IgD-negative memory B cell (primary cell): ENCODE results near the gene GBA3. TPM values are rescaled to one million over a fixed set of nuclear protein-coding genes. Genes with fewer than 3 reads are reported as not detected.

ENCODE experiments used
- H3K27ac Mint-ChIP-seq, 3 donors: one replicate each; pipeline ENCODE4 v1.8.0; 2020 to 2022; ENCODE audit warnings: mild to moderate bottlenecking in 3 of 3, mixed read lengths in 3 of 3, moderate library complexity in 1 of 3
- H3K27me3 Mint-ChIP-seq: one replicate; pipeline ENCODE4 v1.8.0; 2021; ENCODE audit warnings: mixed read lengths
- H3K36me3 Mint-ChIP-seq: one replicate; pipeline ENCODE4 v1.8.0; 2020; ENCODE audit warnings: mild to moderate bottlenecking, mixed read lengths
- H3K4me1 Mint-ChIP-seq, 3 donors: one replicate each; pipeline ENCODE4 v1.8.0; 2020 to 2022; ENCODE audit warnings: mixed read lengths in 3 of 3, mild to moderate bottlenecking in 1 of 3
- H3K4me3 Mint-ChIP-seq, 4 donors: one replicate each; pipeline ENCODE4 v1.8.0; 2020 to 2022; ENCODE audit warnings: mild to moderate bottlenecking in 4 of 4, mixed read lengths in 4 of 4, moderate library complexity in 3 of 4
- H3K9me3 Mint-ChIP-seq, 3 donors: one replicate each; pipeline ENCODE4 v1.8.0; 2020 to 2021; ENCODE audit warnings: mixed read lengths in 3 of 3, mild to moderate bottlenecking in 1 of 3
- polyA plus RNA-seq: library from polyadenylated mRNA; unstranded; fragments of 300-500 nt; fragmentation: Illumina TruSeq; gene quantifications from one replicate; pipeline ENCODE4 v1.2.3, GENCODE V29; 2021

Gene GBA3
- polyA plus RNA-seq, 1 donor from 2014 or later = not detected

DNA sequence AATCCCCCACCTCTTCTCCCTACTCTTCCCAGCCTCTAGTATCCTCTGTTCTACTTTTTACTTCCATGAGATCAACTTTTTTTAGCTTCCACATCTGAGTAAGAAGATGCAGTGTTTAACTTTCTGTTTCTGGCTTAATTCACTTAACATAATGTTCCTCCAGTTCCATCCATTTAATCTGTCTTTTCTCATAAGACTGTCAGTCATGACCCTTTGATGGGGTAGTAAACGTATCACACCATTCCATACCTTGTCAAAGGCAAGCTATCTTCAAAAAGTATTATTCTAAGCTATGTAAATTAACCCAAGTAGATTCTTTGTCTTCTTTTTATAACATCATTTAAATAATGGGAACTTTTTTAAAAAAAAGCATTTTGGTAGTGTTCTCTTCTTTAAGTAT is 15.0 kb upstream of the GBA3 start:
- Mint-ChIP-seq H3K4me3 (no peak overlapping the region), H3K36me3 (no peaks in the 10 kb centered on the region), H3K27me3 (no peaks in the 10 kb centered on the region), H3K4me1 (peaks cover 0 to 9% (median 4%) of the 10 kb centered on the region in 3 donors), H3K27ac (no peak overlapping the region), H3K9me3 (peaks cover 0 to 5% (median 0%) of the 10 kb centered on the region in 3 donors)

DNA sequence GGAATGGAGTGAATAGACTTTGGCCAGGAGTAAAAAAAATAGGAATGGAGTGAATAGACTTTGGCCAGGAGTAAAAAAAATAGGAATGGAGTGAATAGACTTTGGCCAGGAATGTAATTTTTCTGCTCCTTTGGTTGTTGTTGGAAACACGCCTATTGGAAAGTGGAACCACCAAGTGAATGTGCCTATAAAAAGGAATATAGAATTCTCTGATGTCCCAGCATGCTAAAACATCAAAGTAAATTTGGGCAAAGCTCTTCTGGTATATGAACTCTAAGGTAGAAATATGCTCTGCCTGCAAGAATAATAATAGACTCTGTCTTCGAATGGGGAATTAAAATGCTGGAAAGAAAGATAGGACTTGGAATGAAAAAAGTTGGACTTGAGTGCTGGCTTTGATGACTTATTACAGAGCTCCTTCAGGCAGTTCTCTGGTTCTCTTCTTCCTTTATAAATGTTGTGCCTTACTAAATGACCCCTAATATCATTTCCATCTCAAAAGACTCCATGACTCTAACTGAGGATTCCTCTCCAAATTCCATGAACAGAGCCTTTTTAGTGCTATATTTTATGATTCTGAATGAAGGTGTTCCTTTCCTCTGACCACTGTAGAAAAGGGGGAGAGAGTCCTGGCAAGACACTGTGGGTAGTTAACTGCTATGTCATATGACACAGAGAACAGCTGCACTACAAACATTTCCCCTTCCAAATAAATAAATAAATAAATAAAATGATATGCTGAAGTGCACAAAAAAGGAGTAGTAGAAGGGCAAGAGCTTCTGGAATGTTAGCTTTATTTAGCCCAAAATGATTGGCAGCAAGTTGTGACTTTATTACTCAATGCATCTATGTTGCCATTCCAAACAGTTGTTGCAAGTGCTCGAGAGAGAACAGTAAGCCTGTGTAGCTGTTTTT is 13.5 kb upstream of the GBA3 start:
- Mint-ChIP-seq H3K9me3 (no peaks in the 10 kb centered on the region), H3K27ac (no peak overlapping the region)

GRCh38 chr4:22680065-22680642 is 12.6 kb upstream of the GBA3 start:
- Mint-ChIP-seq H3K4me3 (no peak overlapping the region), H3K27me3 (no peaks in the 10 kb centered on the region), H3K36me3 (no peaks in the 10 kb centered on the region), H3K9me3 (no peaks in the 10 kb centered on the region), H3K4me1 (peaks cover 0 to 7% (median 0%) of the 10 kb centered on the region in 3 donors), H3K27ac (no peak overlapping the region)

More for the DNA sequence above, 13.5 kb upstream of the GBA3 start:
- Mint-ChIP-seq H3K4me3 (no peak overlapping the region), H3K27me3 (no peaks in the 10 kb centered on the region), H3K36me3 (no peaks in the 10 kb centered on the region), H3K4me1 (peaks cover 0 to 7% (median 0%) of the 10 kb centered on the region in 3 donors)

DNA sequence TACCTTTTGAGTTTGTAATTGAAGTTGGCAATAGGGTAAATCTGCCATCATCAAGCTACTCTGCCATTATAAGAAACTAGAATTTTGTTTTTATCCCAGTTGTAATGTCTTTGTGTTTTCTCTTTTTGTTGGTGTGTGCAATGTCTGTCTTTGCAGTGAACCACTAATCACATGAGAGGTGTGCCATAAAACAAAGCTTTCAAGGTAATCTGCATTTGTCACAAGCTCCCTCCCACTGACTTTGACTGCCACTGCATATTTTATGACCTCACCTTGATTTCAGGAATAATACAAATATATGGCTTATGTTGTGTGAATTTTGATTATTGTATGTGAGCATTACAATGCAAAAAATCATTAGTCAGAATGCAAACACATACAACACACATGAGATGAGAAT is 9.0 kb upstream of the GBA3 start:
- Mint-ChIP-seq H3K27me3 (no peaks in the 10 kb centered on the region), H3K4me3 (no peak overlapping the region), H3K36me3 (no peaks in the 10 kb centered on the region), H3K4me1 (no peaks in the 10 kb centered on the region), H3K27ac (no peak overlapping the region), H3K9me3 (no peaks in the 10 kb centered on the region)

DNA sequence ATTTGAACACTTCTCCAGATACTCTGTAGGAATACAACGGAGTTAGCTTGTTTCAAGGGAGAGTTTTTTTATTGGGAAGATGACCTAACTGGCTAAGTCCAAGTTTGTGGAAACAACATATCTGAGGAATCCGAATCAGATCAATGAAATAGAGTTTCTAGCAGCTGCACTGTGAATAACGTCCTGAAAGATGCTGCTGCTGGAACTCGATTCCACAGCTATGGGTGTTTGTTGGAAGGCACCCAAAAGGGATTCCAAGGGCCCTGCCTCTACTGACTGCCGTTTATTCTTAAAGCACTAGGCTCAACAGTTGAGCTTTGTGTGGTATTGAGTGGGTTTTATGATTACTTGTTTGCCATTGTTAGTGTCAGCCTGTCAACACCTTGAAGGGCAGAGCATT is 6.6 kb upstream of the GBA3 start:
- H3K27me3 Mint-ChIP-seq = no peaks in the 10 kb centered on the region
- H3K9me3 Mint-ChIP-seq = no peaks in the 10 kb centered on the region
- no peak overlapping the region for H3K27ac Mint-ChIP-seq
- no peaks in the 10 kb centered on the region for H3K4me1 Mint-ChIP-seq
- H3K4me3 Mint-ChIP-seq = no peak overlapping the region
- H3K36me3 Mint-ChIP-seq = no peaks in the 10 kb centered on the region

DNA sequence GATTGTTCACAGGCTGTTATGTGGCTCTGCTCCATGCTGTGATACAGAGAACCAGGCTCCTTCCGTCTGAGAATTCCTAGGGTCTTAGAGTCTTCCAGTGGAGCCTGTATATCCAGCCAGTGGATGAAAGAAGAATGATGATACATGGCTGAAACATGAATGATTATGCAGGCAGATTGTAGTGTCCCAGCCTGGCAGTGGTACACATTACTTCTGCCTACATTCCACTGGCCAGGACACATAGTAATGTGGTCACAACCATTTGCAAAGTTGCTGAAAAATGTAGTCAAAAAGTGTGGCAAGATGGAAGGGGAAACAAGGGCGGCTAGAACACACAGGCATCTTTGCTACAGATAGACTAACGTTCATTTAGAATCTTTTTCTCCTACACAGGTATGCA is 4.5 kb upstream of the GBA3 start:
- H3K27ac Mint-ChIP-seq = no peak overlapping the region
- H3K36me3 Mint-ChIP-seq = no peaks in the 10 kb centered on the region
- no peaks in the 10 kb centered on the region for H3K4me1 Mint-ChIP-seq
- H3K9me3 Mint-ChIP-seq = no peaks in the 10 kb centered on the region
- no peak overlapping the region for H3K4me3 Mint-ChIP-seq
- H3K27me3 Mint-ChIP-seq = no peaks in the 10 kb centered on the region

GRCh38 chr4:22689428-22689827 is 3.3 kb upstream of the GBA3 start:
- Mint-ChIP-seq H3K27ac (no peak overlapping the region), H3K9me3 (no peaks in the 10 kb centered on the region), H3K4me1 (no peaks in the 10 kb centered on the region), H3K27me3 (no peaks in the 10 kb centered on the region), H3K36me3 (no peaks in the 10 kb centered on the region), H3K4me3 (no peak overlapping the region)

- Mint-ChIP-seq H3K27me3 (no peaks in the 10 kb centered on the region), H3K4me3 (no peak overlapping the region), H3K36me3 (no peaks in the 10 kb centered on the region), H3K27ac (peak overlapping the region in 1 of 3 donors; percentile 28), H3K4me1 (no peaks in the 10 kb centered on the region), H3K9me3 (peaks cover 0 to 4% (median 0%) of the 10 kb centered on the region in 3 donors)
These were observed 2.3 kb downstream of the GBA3 start for GRCh38 chr4:22695029-22695428.

GRCh38 chr4:22695917-22696316 is 3.2 kb downstream of the GBA3 start:
- no peaks in the 10 kb centered on the region for H3K36me3 Mint-ChIP-seq
- no peaks in the 10 kb centered on the region for H3K4me1 Mint-ChIP-seq
- H3K27ac Mint-ChIP-seq = no peak overlapping the region
- H3K9me3 Mint-ChIP-seq = peaks cover 0 to 13% (median under 1%) of the 10 kb centered on the region in 3 donors
- H3K4me3 Mint-ChIP-seq = no peak overlapping the region
- no peaks in the 10 kb centered on the region for H3K27me3 Mint-ChIP-seq

DNA sequence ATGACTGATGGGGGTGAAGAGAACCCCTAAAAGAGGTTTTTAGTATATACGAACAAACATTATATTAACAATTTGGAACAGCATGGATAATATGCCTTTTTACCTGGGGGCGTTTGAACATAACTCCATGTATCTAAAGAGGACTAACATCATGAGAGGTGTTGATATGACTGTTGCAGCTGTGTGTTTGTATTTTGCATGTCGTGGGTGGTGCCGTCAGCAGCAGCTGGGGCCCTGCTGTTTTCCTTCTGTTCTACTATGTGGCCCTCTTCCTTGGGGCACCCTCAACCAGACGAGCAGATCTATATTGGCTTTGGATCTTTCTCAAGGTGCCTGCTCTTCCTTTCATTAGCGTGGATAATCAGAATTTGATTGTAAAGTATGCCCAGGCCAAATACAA is 11.2 kb downstream of the GBA3 start:
- H3K27me3 Mint-ChIP-seq = no peaks in the 10 kb centered on the region
- no peak overlapping the region for H3K27ac Mint-ChIP-seq
- no peaks in the 10 kb centered on the region for H3K36me3 Mint-ChIP-seq
- H3K9me3 Mint-ChIP-seq = peaks cover 0 to 22% (median 2%) of the 10 kb centered on the region in 3 donors
- H3K4me1 Mint-ChIP-seq = no peaks in the 10 kb centered on the region
- H3K4me3 Mint-ChIP-seq = no peak overlapping the region

- Mint-ChIP-seq H3K9me3 (peaks cover 0 to 10% (median 0%) of the 10 kb centered on the region in 3 donors), H3K36me3 (no peaks in the 10 kb centered on the region), H3K4me3 (no peak overlapping the region), H3K27me3 (no peaks in the 10 kb centered on the region), H3K27ac (no peak overlapping the region), H3K4me1 (no peaks in the 10 kb centered on the region)
These were observed 14.7 kb downstream of the GBA3 start for GRCh38 chr4:22707390-22707789.

DNA sequence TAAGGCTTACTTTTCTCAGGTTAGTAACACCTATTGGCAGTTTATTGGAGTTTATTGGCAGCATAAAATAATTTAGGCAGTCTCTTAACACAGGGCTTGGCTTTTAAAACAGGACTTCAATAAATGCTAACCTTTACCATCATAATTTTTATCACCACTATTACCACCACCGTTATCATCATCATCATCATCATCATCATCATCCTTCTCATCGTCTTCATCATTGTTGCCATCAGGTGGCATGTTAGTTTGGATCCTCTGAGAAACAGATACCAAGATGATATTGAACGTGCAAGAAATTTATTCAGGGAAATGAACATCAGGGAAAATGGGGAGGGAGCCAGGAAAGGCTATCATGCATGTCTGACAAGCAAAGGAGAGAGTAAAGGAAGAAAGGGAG is 16.2 kb downstream of the GBA3 start:
- peaks cover 0 to 10% (median 0%) of the 10 kb centered on the region in 3 donors for H3K9me3 Mint-ChIP-seq
- H3K27ac Mint-ChIP-seq = no peak overlapping the region
- no peaks in the 10 kb centered on the region for H3K4me1 Mint-ChIP-seq
- no peaks in the 10 kb centered on the region for H3K36me3 Mint-ChIP-seq
- no peak overlapping the region for H3K4me3 Mint-ChIP-seq
- no peaks in the 10 kb centered on the region for H3K27me3 Mint-ChIP-seq

DNA sequence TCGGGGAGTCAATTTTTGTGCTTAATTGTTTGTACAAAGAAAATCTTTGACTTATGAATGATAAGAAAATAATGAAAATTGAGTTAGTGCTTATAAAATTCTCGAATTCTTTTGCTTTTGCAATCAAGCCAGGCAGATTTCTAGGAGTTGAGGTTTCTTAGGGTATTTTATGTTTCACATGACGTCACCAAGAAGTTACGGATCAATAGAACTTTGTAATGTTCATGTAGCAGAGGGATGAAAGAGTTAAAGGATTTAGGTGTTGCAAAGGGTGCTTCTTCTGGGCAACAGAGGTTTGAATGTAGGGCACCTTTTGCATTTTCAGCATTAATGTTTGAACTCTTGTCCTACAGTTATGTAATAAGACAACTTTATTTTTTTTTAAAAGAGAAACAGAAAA is 19.4 kb downstream of the GBA3 start:
- peaks cover 0 to 8% (median 0%) of the 10 kb centered on the region in 3 donors for H3K9me3 Mint-ChIP-seq
- H3K4me1 Mint-ChIP-seq = no peaks in the 10 kb centered on the region
- H3K27ac Mint-ChIP-seq = no peak overlapping the region
- no peaks in the 10 kb centered on the region for H3K36me3 Mint-ChIP-seq
- H3K4me3 Mint-ChIP-seq = no peak overlapping the region
- no peaks in the 10 kb centered on the region for H3K27me3 Mint-ChIP-seq

GRCh38 chr4:22712529-22712928 is 19.8 kb downstream of the GBA3 start:
- Mint-ChIP-seq H3K27ac (no peak overlapping the region), H3K4me3 (no peak overlapping the region), H3K4me1 (no peaks in the 10 kb centered on the region), H3K9me3 (peaks cover 0 to 9% (median 0%) of the 10 kb centered on the region in 3 donors), H3K27me3 (no peaks in the 10 kb centered on the region), H3K36me3 (no peaks in the 10 kb centered on the region)

- peaks cover 0 to 11% (median 0%) of the 10 kb centered on the region in 3 donors for H3K9me3 Mint-ChIP-seq
These were observed 21.1 kb downstream of the GBA3 start for GRCh38 chr4:22713841-22714240.

GRCh38 chr4:22719218-22719617 is 26.5 kb downstream of the GBA3 start:
- Mint-ChIP-seq H3K36me3 (no peaks in the 10 kb centered on the region), H3K4me1 (peaks cover 0 to 2% (median 0%) of the 10 kb centered on the region in 3 donors), H3K27me3 (no peaks in the 10 kb centered on the region), H3K9me3 (peaks cover 0 to 20% (median 13%) of the 10 kb centered on the region in 3 donors), H3K27ac (no peak overlapping the region), H3K4me3 (no peak overlapping the region)

More at GRCh38 chr4:22713841-22714240, 21.1 kb downstream of the GBA3 start:
- Mint-ChIP-seq H3K27ac (no peak overlapping the region), H3K27me3 (no peaks in the 10 kb centered on the region), H3K4me1 (no peaks in the 10 kb centered on the region), H3K36me3 (no peaks in the 10 kb centered on the region), H3K4me3 (no peak overlapping the region)
